ENCODE results near the gene SLC38A3. TPM values are rescaled to one million over a fixed set of nuclear protein-coding genes. Genes with fewer than 3 reads are reported as not detected.
A peak's percentile ranks its signal among the peaks of the same experiment; 100 is the strongest.
"Not testable (repeated sequence)": the region's sequence is repeated elsewhere in the genome, so short reads cannot be mapped to it uniquely, and the experiment has no call there.

Gene SLC38A3
- polyA plus RNA-seq, 2 donors: 0.08 to 0.11 TPM

DNA sequence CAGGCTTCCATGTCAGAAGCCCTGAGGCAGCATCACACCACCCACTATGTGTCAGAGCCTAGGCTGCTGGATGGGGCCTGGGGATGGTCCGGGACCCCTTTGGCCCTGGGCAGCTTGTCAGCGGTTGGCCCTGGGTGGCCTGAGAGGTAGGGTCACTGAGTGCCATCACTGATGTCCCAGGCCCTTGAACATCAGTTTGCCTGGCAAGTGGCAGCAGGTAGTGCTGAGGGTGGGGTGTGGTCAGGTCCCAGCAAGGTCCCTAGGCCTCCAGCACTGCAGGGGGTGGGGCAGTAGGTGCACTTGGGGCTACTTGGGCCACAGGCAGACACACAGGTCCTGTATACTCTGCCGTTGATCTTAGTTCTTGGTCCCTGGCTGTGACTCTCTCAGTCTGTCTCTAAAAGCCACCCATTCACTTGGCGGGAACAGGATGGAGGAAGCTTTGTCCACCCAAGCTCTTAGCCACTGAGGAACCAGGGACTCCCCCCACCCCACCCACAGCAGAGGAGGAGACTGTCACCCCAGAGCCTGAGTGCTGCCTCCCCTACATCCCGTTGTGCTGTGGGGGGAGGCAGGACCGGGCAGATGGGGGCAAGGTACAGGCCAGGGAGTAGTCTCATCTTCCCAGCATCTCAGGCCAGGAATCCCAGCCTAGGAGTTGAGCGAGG, 36.8 kb downstream of the SLC38A3 start:
- Histone ChIP-seq H3K4me1 (ENCODE audit: control insufficient read depth in 2 of 2, insufficient read depth in 2 of 2, low read length in 1 of 2) (peaks cover 31 to 64% of the 10 kb centered on the region in 2 donors), H3K36me3 (ENCODE audit: control insufficient read depth in 2 of 2, insufficient read depth in 2 of 2, low read length in 1 of 2) (peaks cover 0 to 11% of the 10 kb centered on the region in 2 donors), H3K27ac (ENCODE audit: low read depth in 2 of 2, low read length in 1 of 2) (peak overlapping the region; percentile 69 to 87), H3K9me3 (ENCODE audit: control insufficient read depth in 2 of 2, insufficient read depth in 1 of 2, low read depth in 1 of 2, low read length in 1 of 2) (no peaks in the 10 kb centered on the region), H3K27me3 (ENCODE audit: control insufficient read depth in 1 of 2, insufficient read depth in 2 of 2, low read length in 2 of 2) (no peaks in the 10 kb centered on the region), H3K4me3 (ENCODE audit: low read depth in 1 of 2, low read length in 2 of 2) (no peak overlapping the region)
- 53 to 58% methylated on average over 7 of the region's 7 CpGs for WGBS, 2 donors

DNA sequence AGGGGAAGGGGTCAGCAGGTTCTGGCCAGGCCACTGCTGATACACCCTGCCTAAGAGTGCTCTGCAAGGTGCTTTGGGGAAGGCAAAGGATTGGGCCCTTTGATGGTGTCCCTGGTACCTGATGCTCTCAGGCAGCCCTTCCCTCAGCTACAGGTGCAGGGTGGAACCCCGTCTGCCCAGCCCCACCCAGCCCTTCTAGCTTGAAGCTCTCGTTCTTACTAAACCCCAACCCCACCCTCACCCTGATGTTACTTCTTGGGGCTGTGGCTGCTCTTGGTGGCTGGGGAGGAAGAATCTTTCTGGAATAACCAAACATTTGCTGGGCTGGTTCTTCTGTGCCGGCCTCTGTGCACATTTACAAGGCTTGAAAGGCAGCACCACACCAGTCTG, 37.3 kb downstream of the SLC38A3 start:
- Histone ChIP-seq H3K4me3 (ENCODE audit: low read depth in 1 of 2, low read length in 2 of 2) (no peak overlapping the region), H3K36me3 (ENCODE audit: control insufficient read depth in 2 of 2, insufficient read depth in 2 of 2, low read length in 1 of 2) (peaks cover 0 to 12% of the 10 kb centered on the region in 2 donors), H3K27me3 (ENCODE audit: control insufficient read depth in 1 of 2, insufficient read depth in 2 of 2, low read length in 2 of 2) (no peaks in the 10 kb centered on the region), H3K4me1 (ENCODE audit: control insufficient read depth in 2 of 2, insufficient read depth in 2 of 2, low read length in 1 of 2) (peaks cover 31 to 63% of the 10 kb centered on the region in 2 donors), H3K9me3 (ENCODE audit: control insufficient read depth in 2 of 2, insufficient read depth in 1 of 2, low read depth in 1 of 2, low read length in 1 of 2) (no peaks in the 10 kb centered on the region), H3K27ac (ENCODE audit: low read depth in 2 of 2, low read length in 1 of 2) (peak overlapping the region; percentile 69 to 87)
- WGBS, 2 donors: 27 to 28% methylated on average over 3 of the region's 3 CpGs

DNA sequence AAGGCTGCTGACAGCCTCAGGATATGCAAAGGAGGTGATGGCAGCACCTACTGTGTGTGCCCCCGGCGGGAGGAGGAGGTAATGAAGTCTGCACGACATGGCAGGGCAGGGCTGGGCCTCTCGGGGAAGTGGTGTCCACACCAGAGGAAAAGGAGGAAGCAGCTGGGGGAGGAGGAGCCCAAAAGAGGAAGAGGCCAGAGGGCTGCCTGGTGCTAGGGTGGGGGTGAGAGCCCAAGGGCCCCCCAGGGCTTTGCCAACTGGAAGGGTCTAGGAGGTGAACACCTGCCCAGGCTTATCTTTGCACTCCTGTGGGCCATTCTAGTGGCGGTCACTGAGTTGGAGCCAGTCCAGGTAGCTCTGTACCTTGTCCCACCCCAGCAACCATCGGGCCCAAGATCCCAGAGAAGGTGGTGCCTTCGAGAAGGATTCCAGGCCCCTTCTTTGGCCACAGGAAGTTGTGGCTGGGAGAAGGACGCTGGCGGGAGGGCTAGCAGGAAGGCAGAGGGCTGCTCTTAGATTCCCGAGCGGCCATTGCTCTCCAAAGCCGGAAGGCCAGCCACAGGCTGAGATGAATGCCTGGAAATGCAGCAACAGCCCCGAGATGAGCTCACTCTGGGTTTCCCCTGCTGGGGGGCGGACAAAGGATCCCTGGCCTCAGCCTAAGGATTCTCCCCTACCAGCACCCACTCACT, 37.9 kb downstream of the SLC38A3 start:
- H3K27ac ChIP-seq (ENCODE audit: low read depth in 2 of 2, low read length in 1 of 2): peak overlapping the region; percentile 69 to 87
- H3K27me3 ChIP-seq (ENCODE audit: control insufficient read depth in 1 of 2, insufficient read depth in 2 of 2, low read length in 2 of 2): no peaks in the 10 kb centered on the region
- no peak overlapping the region for H3K4me3 ChIP-seq (ENCODE audit: low read depth in 1 of 2, low read length in 2 of 2)
- 40 to 42% methylated on average over 14 of the region's 14 CpGs for WGBS, 2 donors
- peaks cover 29 to 64% of the 10 kb centered on the region in 2 donors for H3K4me1 ChIP-seq (ENCODE audit: control insufficient read depth in 2 of 2, insufficient read depth in 2 of 2, low read length in 1 of 2)
- peaks cover 0 to 13% of the 10 kb centered on the region in 2 donors for H3K36me3 ChIP-seq (ENCODE audit: control insufficient read depth in 2 of 2, insufficient read depth in 2 of 2, low read length in 1 of 2)
- H3K9me3 ChIP-seq (ENCODE audit: control insufficient read depth in 2 of 2, insufficient read depth in 1 of 2, low read depth in 1 of 2, low read length in 1 of 2): no peaks in the 10 kb centered on the region

DNA sequence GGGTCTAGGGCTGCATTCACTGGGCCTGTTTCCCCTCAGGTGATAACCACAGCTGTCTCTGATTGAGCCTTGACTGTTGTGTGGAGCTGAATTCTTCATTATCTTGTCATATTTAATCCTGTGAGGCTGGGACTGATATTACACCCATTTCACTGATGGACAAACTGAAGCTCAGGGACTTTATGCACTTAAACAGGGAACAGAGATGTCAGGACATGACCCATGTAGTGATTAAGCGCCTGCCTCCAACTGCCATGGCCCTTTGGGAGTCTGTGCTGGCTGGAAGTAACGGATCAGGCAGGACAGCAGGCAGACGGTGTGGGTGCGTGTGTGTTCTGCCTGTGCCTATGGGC, 38.4 kb downstream of the SLC38A3 start:
- H3K36me3 ChIP-seq (ENCODE audit: control insufficient read depth in 2 of 2, insufficient read depth in 2 of 2, low read length in 1 of 2): peaks cover 0 to 13% of the 10 kb centered on the region in 2 donors
- no peaks in the 10 kb centered on the region for H3K9me3 ChIP-seq (ENCODE audit: control insufficient read depth in 2 of 2, insufficient read depth in 1 of 2, low read depth in 1 of 2, low read length in 1 of 2)
- H3K27me3 ChIP-seq (ENCODE audit: control insufficient read depth in 1 of 2, insufficient read depth in 2 of 2, low read length in 2 of 2): no peaks in the 10 kb centered on the region
- peak overlapping the region; percentile 69 to 87 for H3K27ac ChIP-seq (ENCODE audit: low read depth in 2 of 2, low read length in 1 of 2)
- H3K4me1 ChIP-seq (ENCODE audit: control insufficient read depth in 2 of 2, insufficient read depth in 2 of 2, low read length in 1 of 2): peaks cover 29 to 65% of the 10 kb centered on the region in 2 donors
- no peak overlapping the region for H3K4me3 ChIP-seq (ENCODE audit: low read depth in 1 of 2, low read length in 2 of 2)
- 76 to 82% methylated on average over 4 of the region's 4 CpGs for WGBS, 2 donors

DNA sequence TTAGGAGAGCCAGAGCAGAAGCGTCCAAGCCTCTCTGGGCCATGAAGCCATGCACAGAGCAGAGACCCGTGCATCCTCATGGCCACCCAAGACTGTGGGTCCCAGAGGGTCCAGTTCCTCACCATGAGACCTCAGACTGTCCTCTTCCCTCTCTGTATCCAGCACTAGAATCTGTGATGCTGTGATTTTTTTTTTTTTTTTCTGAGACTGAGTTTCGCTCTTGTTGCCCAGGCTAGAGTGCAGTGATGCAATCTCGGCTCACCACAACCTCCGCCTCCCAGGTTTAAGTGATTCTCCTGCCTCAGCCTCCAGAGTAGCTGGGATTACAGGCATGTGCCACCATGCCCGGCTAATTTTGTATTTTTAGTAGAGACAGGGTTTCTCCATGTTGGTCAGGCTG, 39.7 kb downstream of the SLC38A3 start:
- H3K36me3 ChIP-seq (ENCODE audit: control insufficient read depth in 2 of 2, insufficient read depth in 2 of 2, low read length in 1 of 2): not testable (repeated sequence)

DNA sequence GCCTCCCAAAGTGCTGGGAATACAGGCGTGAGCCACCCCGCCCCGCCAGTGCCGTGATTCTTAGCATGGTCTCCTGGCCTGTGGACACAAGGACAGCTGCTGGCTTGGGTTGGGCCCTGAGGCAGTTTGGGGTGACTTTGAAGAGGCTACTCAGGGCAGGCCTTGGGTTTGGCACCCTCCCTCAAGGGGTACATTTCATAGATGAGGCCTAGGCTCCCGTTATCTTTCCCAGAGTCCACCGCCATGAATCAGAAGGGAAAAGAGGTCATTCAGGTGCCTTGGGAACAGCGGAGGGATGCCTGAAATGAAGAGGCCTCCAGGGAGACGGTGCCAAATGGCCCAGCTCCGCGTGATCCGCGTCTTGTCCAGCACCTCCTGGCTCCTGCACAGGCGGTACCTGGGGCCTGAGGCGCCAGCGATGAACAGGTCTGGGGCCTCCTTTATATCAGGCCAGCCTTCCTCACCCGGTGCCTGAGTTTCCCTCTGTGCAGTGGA, 40.2 kb downstream of the SLC38A3 start:
- H3K27ac ChIP-seq (ENCODE audit: low read depth in 2 of 2, low read length in 1 of 2): peak overlapping the region; percentile 81 to 94
- H3K4me3 ChIP-seq (ENCODE audit: low read depth in 1 of 2, low read length in 2 of 2): no peak overlapping the region
- H3K4me1 ChIP-seq (ENCODE audit: control insufficient read depth in 2 of 2, insufficient read depth in 2 of 2, low read length in 1 of 2): peaks cover 35 to 71% of the 10 kb centered on the region in 2 donors
- H3K36me3 ChIP-seq (ENCODE audit: control insufficient read depth in 2 of 2, insufficient read depth in 2 of 2, low read length in 1 of 2): peaks cover 0 to 10% of the 10 kb centered on the region in 2 donors
- H3K27me3 ChIP-seq (ENCODE audit: control insufficient read depth in 1 of 2, insufficient read depth in 2 of 2, low read length in 2 of 2): no peaks in the 10 kb centered on the region
- no peaks in the 10 kb centered on the region for H3K9me3 ChIP-seq (ENCODE audit: control insufficient read depth in 2 of 2, insufficient read depth in 1 of 2, low read depth in 1 of 2, low read length in 1 of 2)
- 58 to 72% methylated on average over 11 to 16 of the region's 16 CpGs for WGBS, 2 donors

More for the DNA sequence above, 39.7 kb downstream of the SLC38A3 start:
- Histone ChIP-seq H3K4me1 (ENCODE audit: control insufficient read depth in 2 of 2, insufficient read depth in 2 of 2, low read length in 1 of 2) (peaks cover 32 to 70% of the 10 kb centered on the region in 2 donors), H3K27ac (ENCODE audit: low read depth in 2 of 2, low read length in 1 of 2) (peak overlapping the region in 1 of 2 donors; percentile 0)
- H3K4me3 ChIP-seq (ENCODE audit: low read depth in 1 of 2, low read length in 2 of 2); H3K9me3 ChIP-seq (ENCODE audit: control insufficient read depth in 2 of 2, insufficient read depth in 1 of 2, low read depth in 1 of 2, low read length in 1 of 2); H3K27me3 ChIP-seq (ENCODE audit: control insufficient read depth in 1 of 2, insufficient read depth in 2 of 2, low read length in 2 of 2): not testable (repeated sequence)
- 67 to 80% methylated on average over 6 of the region's 6 CpGs for WGBS, 2 donors

DNA sequence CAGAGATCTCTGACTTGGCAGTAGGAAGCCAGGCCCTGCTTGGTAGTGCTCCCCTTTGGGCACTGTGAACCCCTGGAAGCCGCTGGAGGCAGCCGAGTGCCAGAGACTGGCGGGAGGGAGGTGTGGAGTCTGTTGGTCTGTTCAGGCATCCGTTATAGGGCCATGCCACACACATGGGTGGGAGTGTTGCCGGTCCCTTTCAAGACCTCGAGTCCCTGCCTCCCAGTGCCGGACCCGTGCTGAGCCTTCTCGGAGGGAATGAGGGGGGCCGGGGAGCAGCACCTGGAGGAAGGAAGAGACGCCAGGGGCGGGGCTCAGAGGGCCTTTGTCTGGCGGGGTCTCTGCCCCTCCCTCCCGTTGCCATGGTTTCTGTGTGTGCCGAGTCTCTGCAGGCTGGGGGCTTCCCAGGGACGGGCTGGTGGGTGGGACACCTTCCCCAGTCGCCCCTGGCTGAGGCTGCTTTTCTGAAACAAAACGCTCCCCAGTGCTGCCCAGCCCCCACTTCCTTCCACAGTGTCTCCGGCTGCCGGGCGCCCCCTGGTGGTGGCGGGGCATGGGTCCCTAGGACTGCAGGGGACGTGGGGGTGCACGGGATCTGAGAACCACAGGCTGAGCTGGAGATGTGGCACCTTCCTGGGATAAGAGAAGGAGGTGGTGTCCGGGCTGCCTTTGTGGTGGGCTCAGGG, 40.9 kb downstream of the SLC38A3 start:
- Histone ChIP-seq H3K4me1 (ENCODE audit: control insufficient read depth in 2 of 2, insufficient read depth in 2 of 2, low read length in 1 of 2) (peaks cover 37 to 71% of the 10 kb centered on the region in 2 donors), H3K4me3 (ENCODE audit: low read depth in 1 of 2, low read length in 2 of 2) (peak overlapping the region; percentile 46 to 51), H3K27me3 (ENCODE audit: control insufficient read depth in 1 of 2, insufficient read depth in 2 of 2, low read length in 2 of 2) (no peaks in the 10 kb centered on the region), H3K36me3 (ENCODE audit: control insufficient read depth in 2 of 2, insufficient read depth in 2 of 2, low read length in 1 of 2) (peaks cover 0 to 13% of the 10 kb centered on the region in 2 donors), H3K9me3 (ENCODE audit: control insufficient read depth in 2 of 2, insufficient read depth in 1 of 2, low read depth in 1 of 2, low read length in 1 of 2) (no peaks in the 10 kb centered on the region), H3K27ac (ENCODE audit: low read depth in 2 of 2, low read length in 1 of 2) (peak overlapping the region; percentile 81 to 94)
- WGBS, 2 donors: 1% methylated on average over 25 of the region's 25 CpGs

DNA sequence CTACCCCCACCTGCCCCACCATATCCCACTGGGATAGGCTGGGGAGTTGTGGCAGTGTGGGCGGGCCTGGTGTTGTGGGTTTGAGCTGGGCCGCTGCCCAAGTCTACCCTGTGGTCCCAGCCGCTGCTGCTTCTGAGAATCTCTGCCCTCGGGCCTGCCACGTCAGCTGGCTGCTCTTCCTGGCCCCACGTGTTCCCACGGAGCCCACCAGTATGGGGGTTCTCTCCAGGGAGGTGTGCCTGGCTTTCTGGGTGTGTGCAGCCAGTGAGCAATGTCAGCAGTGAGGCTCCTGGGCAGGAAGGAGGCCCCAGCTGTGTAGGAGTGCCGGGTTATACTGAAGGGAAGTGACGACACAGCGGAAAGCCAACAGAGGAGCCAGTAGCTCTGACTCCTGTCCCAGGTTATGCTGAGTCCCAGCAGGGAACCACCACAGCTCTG, 41.5 kb downstream of the SLC38A3 start:
- no peaks in the 10 kb centered on the region for H3K27me3 ChIP-seq (ENCODE audit: control insufficient read depth in 1 of 2, insufficient read depth in 2 of 2, low read length in 2 of 2)
- peaks cover 0 to 13% of the 10 kb centered on the region in 2 donors for H3K36me3 ChIP-seq (ENCODE audit: control insufficient read depth in 2 of 2, insufficient read depth in 2 of 2, low read length in 1 of 2)
- peaks cover 32 to 69% of the 10 kb centered on the region in 2 donors for H3K4me1 ChIP-seq (ENCODE audit: control insufficient read depth in 2 of 2, insufficient read depth in 2 of 2, low read length in 1 of 2)
- no peaks in the 10 kb centered on the region for H3K9me3 ChIP-seq (ENCODE audit: control insufficient read depth in 2 of 2, insufficient read depth in 1 of 2, low read depth in 1 of 2, low read length in 1 of 2)
- peak overlapping the region; percentile 81 to 94 for H3K27ac ChIP-seq (ENCODE audit: low read depth in 2 of 2, low read length in 1 of 2)
- WGBS, 2 donors: 18 to 23% methylated on average over 10 of the region's 10 CpGs
- H3K4me3 ChIP-seq (ENCODE audit: low read depth in 1 of 2, low read length in 2 of 2): peak overlapping the region in 1 of 2 donors; percentile 51

DNA sequence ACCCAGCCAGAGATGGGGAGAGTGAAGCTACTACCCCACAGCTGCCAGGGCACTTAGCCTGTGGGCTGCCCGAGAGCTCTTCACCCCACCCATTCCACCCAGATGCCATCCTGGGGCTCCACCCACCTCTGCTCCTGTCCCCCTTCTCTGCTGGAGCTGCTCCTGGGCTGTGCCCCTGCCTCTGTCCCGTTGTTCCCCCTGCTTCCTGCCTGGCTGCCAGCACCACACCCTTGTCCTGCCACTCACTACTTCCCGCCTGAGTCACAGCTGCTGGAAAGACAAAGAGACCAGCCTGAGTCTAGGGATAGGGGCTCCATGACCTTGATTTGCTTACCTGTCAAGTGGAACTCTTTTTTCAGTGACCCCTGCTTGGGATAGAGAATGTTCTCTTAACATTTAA, 43.3 kb downstream of the SLC38A3 start:
- peaks cover 0 to 21% of the 10 kb centered on the region in 2 donors for H3K36me3 ChIP-seq (ENCODE audit: control insufficient read depth in 2 of 2, insufficient read depth in 2 of 2, low read length in 1 of 2)
- no peaks in the 10 kb centered on the region for H3K9me3 ChIP-seq (ENCODE audit: control insufficient read depth in 2 of 2, insufficient read depth in 1 of 2, low read depth in 1 of 2, low read length in 1 of 2)
- no peaks in the 10 kb centered on the region for H3K27me3 ChIP-seq (ENCODE audit: control insufficient read depth in 1 of 2, insufficient read depth in 2 of 2, low read length in 2 of 2)
- peak overlapping the region; percentile 60 to 91 for H3K27ac ChIP-seq (ENCODE audit: low read depth in 2 of 2, low read length in 1 of 2)
- 20 to 26% methylated on average over 3 of the region's 3 CpGs for WGBS, 2 donors
- no peak overlapping the region for H3K4me3 ChIP-seq (ENCODE audit: low read depth in 1 of 2, low read length in 2 of 2)
- H3K4me1 ChIP-seq (ENCODE audit: control insufficient read depth in 2 of 2, insufficient read depth in 2 of 2, low read length in 1 of 2): peaks cover 19 to 63% of the 10 kb centered on the region in 2 donors
